Activated CD8-positive, alpha-beta memory T cell treated with anti-CD3 and anti-CD28 coated beads, Interleukin-2, amount 10 ng/mL, durations not matched to agents 7 days and 5 days (primary cell): ENCODE results near the gene FOXJ1. TPM values are rescaled to one million over a fixed set of nuclear protein-coding genes. Genes with fewer than 3 reads are reported as not detected.
A peak's percentile ranks its signal among the peaks of the same experiment; 100 is the strongest.

ENCODE experiments used
- ATAC-seq: fragments of 150-1000 bp; cut with Tn5 transposase; one replicate; pipeline ENCODE4 v1.10.0; 2021; ENCODE audit warnings: moderate library complexity
- CTCF ChIA-PET: fragments of 350-600 bp; sonication (Branson Sonifier 250); formaldehyde crosslinking; loops from one replicate; lab custom pipeline; 2021; ENCODE audit warnings: antibody characterized with exemption; lab: Charles Lee
- DNase-seq: peaks from one replicate; pipeline ENCODE4 v3.0.0-alpha.2; 2020
- H3K27ac Mint-ChIP-seq: one replicate; pipeline ENCODE4 v1.8.0; 2021; ENCODE audit warnings: mild to moderate bottlenecking, mixed read lengths
- H3K27me3 Mint-ChIP-seq: one replicate; pipeline ENCODE4 v1.8.0; 2021; ENCODE audit warnings: mixed read lengths
- H3K36me3 Mint-ChIP-seq: one replicate; pipeline ENCODE4 v1.8.0; 2021; ENCODE audit warnings: mild to moderate bottlenecking, mixed read lengths
- H3K4me1 Mint-ChIP-seq: one replicate; pipeline ENCODE4 v1.8.0; 2021; ENCODE audit warnings: mixed read lengths
- H3K4me3 Mint-ChIP-seq: one replicate; pipeline ENCODE4 v1.8.0; 2021; ENCODE audit warnings: mild to moderate bottlenecking, moderate library complexity, mixed read lengths
- H3K9me3 Mint-ChIP-seq: one replicate; pipeline ENCODE4 v1.8.0; 2022; ENCODE audit warnings: low read depth, mixed read lengths
- microRNA-seq: library from miRNA; unstranded; fragments of <30 nt; microRNA quantifications from one replicate; pipeline ENCODE4 v1.2.0, GENCODE V29; 2022
- total RNA-seq, 2 experiments: library from RNA; stranded (reverse); gene quantifications; one replicate each; pipeline ENCODE4 v1.2.3, GENCODE V29; 2021

FOXJ1 gene
- total RNA-seq, 2 experiments from 2014 or later, result 0.55 TPM; not detected in 1

GRCh38 chr17:76088868-76089576, 52.0 kb downstream of the FOXJ1 start:
- H3K27ac Mint-ChIP-seq, result peak overlapping the region; percentile 52
- CTCF ChIA-PET, result interaction anchor here (1.0 to 1.9 kb wide), 2 partner anchors 75 to 80 kb away, joined by 4 read pairs; no protein-coding TSS in a partner anchor
- no peak for DNase-seq
- no peaks in the 10 kb centered on the region for H3K27me3 Mint-ChIP-seq
- no peaks in the 10 kb centered on the region for H3K4me1 Mint-ChIP-seq
- H3K9me3 Mint-ChIP-seq, result no peaks in the 10 kb centered on the region
- peaks cover 14% of the 10 kb centered on the region for H3K36me3 Mint-ChIP-seq
- H3K4me3 Mint-ChIP-seq, result no peak overlapping the region
- ATAC-seq, result no peak

GRCh38 chr17:76088041-76088867, 52.8 kb downstream of the FOXJ1 start:
- Mint-ChIP-seq H3K27me3 (no peaks in the 10 kb centered on the region), H3K4me1 (no peaks in the 10 kb centered on the region), H3K36me3 (peaks cover 10% of the 10 kb centered on the region), H3K9me3 (no peaks in the 10 kb centered on the region), H3K4me3 (no peak overlapping the region), H3K27ac (no peak overlapping the region)
- DNase-seq, result no peak
- no peak for ATAC-seq
- CTCF ChIA-PET, result interaction anchor here (1.9 kb wide), 1 partner anchor 74 kb away, joined by 4 read pairs; no protein-coding TSS in a partner anchor

DNA sequence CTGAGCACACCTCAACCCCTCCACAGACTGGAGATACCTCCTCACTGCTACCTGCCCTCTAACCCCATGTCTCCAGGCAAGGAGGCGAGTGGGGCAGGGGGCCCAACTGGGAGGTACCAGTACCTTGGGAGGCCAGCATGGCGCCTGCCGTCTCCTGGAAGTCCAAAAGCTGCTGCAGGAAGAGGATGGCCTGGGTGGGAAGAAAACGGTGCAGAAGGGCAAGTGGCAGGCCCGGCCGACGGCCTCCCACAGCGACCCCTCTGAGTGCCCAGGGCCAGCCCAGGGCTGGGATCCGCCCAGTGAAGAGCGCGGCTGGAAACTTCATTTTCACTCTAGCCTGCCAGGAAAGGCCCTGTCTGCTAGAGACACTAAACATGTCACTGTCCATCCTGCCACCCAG, 53.5 kb downstream of the FOXJ1 start:
- ATAC-seq, result no peak
- no peaks in the 10 kb centered on the region for H3K4me1 Mint-ChIP-seq
- H3K9me3 Mint-ChIP-seq, result no peaks in the 10 kb centered on the region
- H3K27ac Mint-ChIP-seq, result no peak overlapping the region
- H3K36me3 Mint-ChIP-seq, result peaks cover 10% of the 10 kb centered on the region
- no peak for DNase-seq
- H3K4me3 Mint-ChIP-seq, result no peak overlapping the region
- CTCF ChIA-PET, result interaction anchor here (1.9 kb wide), 1 partner anchor 74 kb away, joined by 4 read pairs; no protein-coding TSS in a partner anchor
- H3K27me3 Mint-ChIP-seq, result no peaks in the 10 kb centered on the region

DNA sequence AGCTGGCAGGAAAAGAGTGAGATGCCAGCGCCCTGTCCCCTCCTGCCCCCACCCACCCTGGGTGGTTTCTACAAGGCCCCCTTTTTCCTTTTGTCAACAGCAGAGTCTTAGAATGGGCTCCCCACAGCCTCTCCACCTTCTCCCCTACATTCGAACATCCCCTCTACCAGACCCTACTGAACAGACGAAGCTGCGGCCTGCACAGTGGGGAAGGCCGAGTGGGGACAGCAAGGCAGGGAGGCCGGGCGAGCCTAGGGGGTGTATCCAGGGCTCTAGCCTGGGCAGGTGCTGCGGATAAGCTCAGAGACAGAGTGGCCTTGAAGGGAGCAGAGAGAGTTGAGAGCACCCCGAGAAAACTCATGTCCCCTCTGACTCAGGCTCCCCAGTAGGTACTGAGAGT, 54.7 kb downstream of the FOXJ1 start:
- ATAC-seq (no peak), DNase-seq (no peak)
- Mint-ChIP-seq H3K4me3 (no peak overlapping the region), H3K9me3 (no peaks in the 10 kb centered on the region), H3K27me3 (no peaks in the 10 kb centered on the region), H3K4me1 (no peaks in the 10 kb centered on the region), H3K27ac (no peak overlapping the region), H3K36me3 (peaks cover 10% of the 10 kb centered on the region)
- CTCF ChIA-PET, result no interaction called here

Small RNA genes lying within 50 kb of the gene (microRNA-seq; reads per million reads assigned to microRNA genes)
- not detected for gene MIR6868

Other genes with a start within 250 kb of the FOXJ1 start
- 10 to 100 TPM; 33.3 to 33.6 TPM for gene TRIM65, start 244.3 kb downstream of the FOXJ1 start, total RNA-seq
- gene MRPL38, start 236.4 kb downstream of the FOXJ1 start, total RNA-seq, result 100 to 1,000 TPM; 115 to 139 TPM
- gene FBF1, start 200.2 kb downstream of the FOXJ1 start, total RNA-seq, result 10 to 100 TPM; 26.6 to 36.7 TPM
- gene ACOX1, start 162.1 kb downstream of the FOXJ1 start, total RNA-seq, result 10 to 100 TPM; 28.8 to 33.8 TPM
- gene TEN1, start 162.0 kb downstream of the FOXJ1 start, total RNA-seq, result 10 to 100 TPM; 13.3 to 15.1 TPM
- 1 to 10 TPM; 6.3 to 7.0 TPM for gene CDK3, start 140.4 kb downstream of the FOXJ1 start, total RNA-seq
- under 1 TPM in 1 of 2 experiments, not detected in 1; 0.03 TPM for gene EVPL, start 113.9 kb downstream of the FOXJ1 start, total RNA-seq
- 100 to 1,000 TPM in 1 of 2 experiments, 10 to 100 TPM in 1; 92.0 to 116 TPM for gene SRP68, start 68.7 kb downstream of the FOXJ1 start, total RNA-seq
- under 1 TPM; 0.29 to 0.47 TPM for gene GALR2, start 66.5 kb downstream of the FOXJ1 start, total RNA-seq
- under 1 TPM; 0.26 to 0.87 TPM for gene ZACN, start 62.1 kb downstream of the FOXJ1 start, total RNA-seq
- 100 to 1,000 TPM; 132 to 137 TPM for gene EXOC7, start 37.5 kb downstream of the FOXJ1 start, total RNA-seq
- gene RNF157, start 99.2 kb upstream of the FOXJ1 start, total RNA-seq, result 100 to 1,000 TPM in 1 of 2 experiments, 10 to 100 TPM in 1; 73.0 to 148 TPM
- gene UBALD2, start 124.1 kb upstream of the FOXJ1 start, total RNA-seq, result 100 to 1,000 TPM; 260 to 406 TPM
- gene QRICH2, start 167.0 kb upstream of the FOXJ1 start, total RNA-seq, result 1 to 10 TPM; 3.8 to 5.8 TPM
- 10 to 100 TPM; 63.9 to 64.7 TPM for gene PRPSAP1, start 212.7 kb upstream of the FOXJ1 start, total RNA-seq
- 1 to 10 TPM; 5.4 to 8.4 TPM for gene SPHK1, start 243.4 kb upstream of the FOXJ1 start, total RNA-seq